Activated CD4-positive, alpha-beta T cell treated with anti-CD3 and anti-CD28 coated beads, Interleukin-2, amount 50 U/mL, for 16 hours (primary cell): ENCODE results near the gene PERM1.
A peak's percentile ranks its signal among the peaks of the same experiment; 100 is the strongest.
"Not testable (repeated sequence)": the region's sequence is repeated elsewhere in the genome, so short reads cannot be mapped to it uniquely, and the experiment has no call there.

Experiments used
- DNase-seq: peaks from one replicate; pipeline ENCODE4 v3.0.0-alpha.2; 2020

Gene PERM1

GRCh38 chr1:1014799-1015681 is 33.1 kb upstream of the PERM1 start:
- no peak for DNase-seq

GRCh38 chr1:1013922-1014648 is 32.2 kb upstream of the PERM1 start:
- no peak for DNase-seq

- DNase-seq = peak; percentile 91
These were observed 31.4 kb upstream of the PERM1 start, which contains the start of gene ISG15 for GRCh38 chr1:1013105-1013921. ISG15 (plus strand) TSS chr1:1013497; CDS start chr1:1013574, 77 bp downstream.

GRCh38 chr1:1012736-1013104 is 30.8 kb upstream of the PERM1 start:
- not testable (repeated sequence) for DNase-seq

GRCh38 chr1:1011396-1011949 is 29.6 kb upstream of the PERM1 start:
- no peak for DNase-seq

GRCh38 chr1:1010131-1010530 is 28.2 kb upstream of the PERM1 start:
- not testable (repeated sequence) for DNase-seq

- no peak for DNase-seq
These were observed 24.6 kb upstream of the PERM1 start for GRCh38 chr1:1006305-1007159.

- DNase-seq = no peak
These were observed 23.9 kb upstream of the PERM1 start for GRCh38 chr1:1005774-1006304.

GRCh38 chr1:1004780-1005697 is 23.1 kb upstream of the PERM1 start:
- DNase-seq = no peak

- DNase-seq = no peak
These were observed 22.5 kb upstream of the PERM1 start for GRCh38 chr1:1004420-1004779.

GRCh38 chr1:1003618-1004419 is 21.9 kb upstream of the PERM1 start:
- DNase-seq = no peak

- DNase-seq = no peak
These were observed 19.3 kb upstream of the PERM1 start for GRCh38 chr1:1001057-1001783.

GRCh38 chr1:1000357-1001056 is 18.6 kb upstream of the PERM1 start:
- peak; percentile 61 for DNase-seq

GRCh38 chr1:999725-1000356 is 17.9 kb upstream of the PERM1 start, which contains the start of gene HES4:
HES4 (minus strand) TSS chr1:1000097; CDS start chr1:999973, 124 bp downstream.
- peak; percentile 55 for DNase-seq

- DNase-seq = no peak
These were observed 17.3 kb upstream of the PERM1 start for GRCh38 chr1:998995-999724.

GRCh38 chr1:998745-998994 is 16.8 kb upstream of the PERM1 start:
- DNase-seq = no peak
